HCT116 (cell line): ENCODE data around the gene OR8H2. TPM values are rescaled to one million over a fixed set of nuclear protein-coding genes. Genes with fewer than 3 reads are reported as not detected.
"Not testable (repeated sequence)": the region's sequence is repeated elsewhere in the genome, so short reads cannot be mapped to it uniquely, and the experiment has no call there.

Experiments
- ATAC-seq: fragments of 200-7000 bp; cut with Tn5 transposase; 2 replicates; pipeline ENCODE4 v1.9.1; 2020; ENCODE audit warnings: mild to moderate bottlenecking, moderate library complexity
- BruUV-seq: library from RNA; stranded (reverse); fragments of 400-500 nt; replicated peaks from 2 replicates; lab custom pipeline; 2021; lab: Mats Ljungman, UMichigan
- CTCF ChIA-PET: fragments of 300-600 bp; sonication (Branson Sonifier 250); formaldehyde crosslinking; loops from one replicate; lab custom pipeline; 2021; ENCODE audit warnings: antibody characterized with exemption; lab: Charles Lee
- POLR2A ChIA-PET: fragments of 300-600, 350-600 bp; sonication (Branson Sonifier 250); formaldehyde crosslinking; loops from one replicate; lab custom pipeline; 2021; ENCODE audit warnings: antibody characterized with exemption; lab: Charles Lee
- RAD21 ChIA-PET, 2 experiments: fragments of 300-600 bp; sonication (Branson Sonifier 250); formaldehyde crosslinking; loops; one replicate each; lab custom pipeline; 2023; ENCODE audit warnings: low total read pairs in 2 of 2; ENCODE audit not compliant: uncharacterized antibody in 2 of 2, unreplicated experiment in 2 of 2, low non-redundant PET in 1 of 2; lab: Charles Lee
- DNase-seq: peaks from one replicate; pipeline ENCODE4 v3.0.0-alpha.2; 2010; ENCODE audit warnings: low read depth, low spot score
- H2AFZ ChIP-seq: fragments of 200-600 bp; shearing (Covaris generic), sonication (generic); 2 replicates; pipeline ENCODE4 v1.6.1; 2017; ENCODE audit warnings: low read depth, mixed run types, mixed read lengths, antibody characterized with exemption, low read length; ENCODE audit not compliant: poor library complexity, severe bottlenecking
- H3K27ac ChIP-seq: 2 replicates; pipeline ENCODE4 v1.5.1; 2012; ENCODE audit warnings: low read depth, low read length
- H3K27me3 ChIP-seq: fragments of 200-600 bp; sonication (generic); 2 replicates; pipeline ENCODE4 v1.6.1; 2016; ENCODE audit warnings: mixed run types, low read length, mixed read lengths; ENCODE audit not compliant: insufficient read depth
- H3K36me3 ChIP-seq, 2 experiments: fragments of 200-500 bp in 1 of 2; fragments of 200-600 bp in 1 of 2; sonication (Bioruptor generic) in 1 of 2; sonication (generic) in 1 of 2; 2 replicates each; pipeline versions ENCODE4 v1.5.1 to v1.6.1; 2014 to 2016; ENCODE audit warnings: low read length in 2 of 2, inconsistent platforms in 1 of 2, mixed read lengths in 1 of 2, mixed run types in 1 of 2; ENCODE audit not compliant: insufficient read depth in 2 of 2, control insufficient read depth in 1 of 2
- H3K4me1 ChIP-seq, 2 experiments: fragments of 200-600 bp in 1 of 2; sonication (generic) in 1 of 2; 2 replicates each; pipeline versions ENCODE4 v1.5.1 to v1.6.1; 2012 to 2017; ENCODE audit warnings: low read length in 2 of 2, inconsistent platforms in 1 of 2, mild to moderate bottlenecking in 1 of 2, mixed read lengths in 1 of 2, mixed run types in 1 of 2, moderate library complexity in 1 of 2; ENCODE audit not compliant: insufficient read depth in 2 of 2, control insufficient read depth in 1 of 2
- H3K4me2 ChIP-seq: fragments of 200-600 bp; sonication (generic); 2 replicates; pipeline ENCODE4 v1.6.1; 2017; ENCODE audit warnings: mixed run types, low read length, mixed read lengths
- H3K4me3 ChIP-seq, 2 experiments: fragments of 200-600 bp in 1 of 2; sonication (generic) in 1 of 2; replicated peaks in 1 of 2; 2 replicates each; pipeline ENCODE4 v1.5.1; 2011 to 2016; ENCODE audit warnings: low read length in 2 of 2, control low read depth in 1 of 2, low read depth in 1 of 2, mild to moderate bottlenecking in 1 of 2, mixed read lengths in 1 of 2, mixed run types in 1 of 2
- H3K79me2 ChIP-seq: fragments of 200-600 bp; sonication (generic); 2 replicates; pipeline ENCODE4 v1.6.1; 2017; ENCODE audit warnings: mild to moderate bottlenecking, mixed run types, low read length, moderate library complexity, mixed read lengths; ENCODE audit not compliant: insufficient read depth
- H3K9ac ChIP-seq: fragments of 200-600 bp; sonication (generic); 2 replicates; pipeline ENCODE4 v1.6.1; 2016; ENCODE audit warnings: low read length, mixed read lengths
- H3K9me2 ChIP-seq: fragments of 200-600 bp; sonication (generic), shearing (Covaris generic); 2 replicates; pipeline ENCODE4 v1.6.1; 2017; ENCODE audit warnings: mixed run types, mild to moderate bottlenecking, moderate library complexity; ENCODE audit not compliant: insufficient read depth
- H3K9me3 ChIP-seq, 2 experiments: fragments of 200-500 bp in 1 of 2; fragments of 200-600 bp in 1 of 2; sonication (Bioruptor generic) in 1 of 2; sonication (generic) in 1 of 2; 2 replicates each; pipeline ENCODE4 v1.6.1; 2014 to 2017; ENCODE audit warnings: low read length in 2 of 2, mixed read lengths in 2 of 2, inconsistent platforms in 1 of 2, low read depth in 1 of 2, mild to moderate bottlenecking in 1 of 2, mixed run types in 1 of 2, moderate library complexity in 1 of 2; ENCODE audit not compliant: control insufficient read depth in 1 of 2, insufficient read depth in 1 of 2
- H4K20me1 ChIP-seq: fragments of 200-600 bp; sonication (generic), shearing (Covaris generic); 2 replicates; pipeline ENCODE4 v1.6.1; 2017; ENCODE audit warnings: mixed run types, mild to moderate bottlenecking, moderate library complexity; ENCODE audit not compliant: insufficient read depth
- CBX3 ChIP-seq: IDR thresholded peaks from 2 replicates; pipeline ENCODE4 v1.6.1; 2012; ENCODE audit warnings: low read depth
- intact Hi-C: fragments of 100-400 bp; cut with micrococcal nuclease; formaldehyde crosslinking; loops from 2 replicates; pipeline ENCODE4 v1.10.0; 2022
- total RNA-seq: library from RNA; stranded (reverse); gene quantifications from one replicate; pipeline ENCODE4 v1.2.1, GENCODE V29; 2021; ENCODE audit not compliant: unreplicated experiment

OR8H2 gene
- total RNA-seq, 1 experiment from 2014 or later = not detected

GRCh38 chr11:56103210-56103737 is at the start of gene OR8H2 (continued):
- TF ChIP-seq CBX3 = no peak

GRCh38 chr11:56056366-56056765 is 47.1 kb upstream of the OR8H2 start:
- ATAC-seq, H3K9ac ChIP-seq, CTCF ChIA-PET, RAD21 ChIA-PET, H3K27me3 ChIP-seq, DNase-seq, H3K4me2 ChIP-seq, BruUV-seq, H3K4me3 ChIP-seq, H2AFZ ChIP-seq, intact Hi-C loops, H3K4me1 ChIP-seq, H3K27ac ChIP-seq, H3K79me2 ChIP-seq, POLR2A ChIA-PET, H4K20me1 ChIP-seq, H3K9me2 ChIP-seq, H3K36me3 ChIP-seq: not testable (repeated sequence)
- peaks cover 0 to 15% of the 10 kb centered on the region in 2 experiments; a peak in 2 of 4 replicates for H3K9me3 ChIP-seq

- BruUV-seq, RAD21 ChIA-PET, DNase-seq: not testable (repeated sequence)
These were observed 45.7 kb upstream of the OR8H2 start for GRCh38 chr11:56057661-56058237.

GRCh38 chr11:56058260-56058780 is 45.2 kb upstream of the OR8H2 start:
- POLR2A ChIA-PET = not testable (repeated sequence)

More at GRCh38 chr11:56057661-56058237, 45.7 kb upstream of the OR8H2 start:
- H3K4me1 ChIP-seq, H3K36me3 ChIP-seq, H3K27me3 ChIP-seq, H3K4me3 ChIP-seq, H2AFZ ChIP-seq, CTCF ChIA-PET, intact Hi-C loops, H4K20me1 ChIP-seq, H3K4me2 ChIP-seq, H3K79me2 ChIP-seq, H3K27ac ChIP-seq, ATAC-seq, H3K9me3 ChIP-seq, H3K9ac ChIP-seq, H3K9me2 ChIP-seq, POLR2A ChIA-PET: not testable (repeated sequence)

More at GRCh38 chr11:56058260-56058780, 45.2 kb upstream of the OR8H2 start:
- H4K20me1 ChIP-seq, H3K27ac ChIP-seq, CTCF ChIA-PET, ATAC-seq, BruUV-seq, H2AFZ ChIP-seq, RAD21 ChIA-PET, H3K27me3 ChIP-seq, H3K4me1 ChIP-seq, H3K9me2 ChIP-seq, DNase-seq, H3K4me3 ChIP-seq, H3K79me2 ChIP-seq, H3K4me2 ChIP-seq, H3K36me3 ChIP-seq, H3K9me3 ChIP-seq, intact Hi-C loops, H3K9ac ChIP-seq: not testable (repeated sequence)
